CD4-positive, alpha-beta T cell treated with Interleukin-15 for 4 hours (primary cell): ENCODE results near the gene RBPJ.

Source experiments
- DNase-seq: peaks from one replicate; pipeline ENCODE4 v3.0.0-alpha.2; 2020; ENCODE audit warnings: low spot score

Gene RBPJ

GRCh38 chr4:26459756-26460530, 139.1 kb downstream of the RBPJ start:
- no peak for DNase-seq

DNA sequence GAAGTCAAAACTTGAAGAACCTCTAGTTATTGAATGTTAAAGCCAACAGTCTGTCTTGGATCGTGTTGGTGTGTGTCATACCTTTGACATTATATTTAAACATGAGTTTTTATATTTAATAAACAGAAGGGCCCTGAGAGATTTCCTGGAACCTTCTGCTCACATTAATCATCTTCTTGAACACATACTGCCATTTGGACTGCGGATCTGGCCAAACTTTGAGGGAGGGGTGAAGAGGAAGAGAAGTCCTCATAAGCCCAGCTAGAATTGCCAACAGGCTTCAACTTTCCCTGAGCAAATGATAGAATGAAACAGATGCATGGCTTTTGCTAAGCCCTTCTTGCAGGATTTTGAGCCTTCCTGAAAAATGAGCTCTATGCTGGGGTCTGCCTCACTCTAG, 142.1 kb downstream of the RBPJ start:
- DNase-seq, result no peak

- DNase-seq, result no peak
These were observed 142.6 kb downstream of the RBPJ start for GRCh38 chr4:26463386-26463785.

GRCh38 chr4:26464420-26465095, 143.7 kb downstream of the RBPJ start:
- DNase-seq, result no peak

DNA sequence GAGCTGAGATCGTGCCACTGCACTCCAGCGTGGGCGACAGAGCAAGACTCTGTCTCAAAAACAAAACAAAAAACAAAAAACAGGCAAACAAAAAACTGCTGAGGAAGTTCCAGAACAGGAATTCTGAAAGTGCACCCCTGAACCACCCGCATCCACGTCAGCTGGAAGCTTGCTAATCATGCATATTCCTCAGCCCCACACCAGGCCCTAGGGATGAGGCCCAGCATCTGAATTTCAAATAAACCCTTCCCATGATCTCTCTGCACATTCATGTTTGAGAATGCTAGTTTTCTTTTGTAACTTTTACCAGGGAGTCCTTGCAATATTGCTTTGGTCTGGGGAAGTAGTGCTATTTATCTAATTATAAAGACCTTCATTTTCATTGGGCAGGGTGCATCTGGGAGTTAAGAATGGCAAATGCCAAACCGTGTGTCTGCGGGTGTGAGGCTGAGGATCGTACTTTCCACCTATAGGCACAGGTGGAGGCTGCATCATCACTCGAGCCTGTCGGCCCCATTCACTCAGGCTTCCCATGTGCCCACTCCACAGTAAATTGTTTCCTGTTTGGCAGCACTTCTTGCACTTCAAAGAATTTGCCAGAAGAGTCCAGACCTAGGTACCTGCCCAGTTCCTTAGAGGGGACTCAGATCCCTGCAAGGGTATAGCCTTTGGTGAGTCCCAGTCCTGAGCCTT, 145.9 kb downstream of the RBPJ start:
- no peak for DNase-seq

GRCh38 chr4:26467724-26468123, 146.9 kb downstream of the RBPJ start:
- no peak for DNase-seq

- no peak for DNase-seq
These were observed 147.6 kb downstream of the RBPJ start for GRCh38 chr4:26468283-26468949.

GRCh38 chr4:26468977-26469376, 148.2 kb downstream of the RBPJ start:
- no peak for DNase-seq

DNA sequence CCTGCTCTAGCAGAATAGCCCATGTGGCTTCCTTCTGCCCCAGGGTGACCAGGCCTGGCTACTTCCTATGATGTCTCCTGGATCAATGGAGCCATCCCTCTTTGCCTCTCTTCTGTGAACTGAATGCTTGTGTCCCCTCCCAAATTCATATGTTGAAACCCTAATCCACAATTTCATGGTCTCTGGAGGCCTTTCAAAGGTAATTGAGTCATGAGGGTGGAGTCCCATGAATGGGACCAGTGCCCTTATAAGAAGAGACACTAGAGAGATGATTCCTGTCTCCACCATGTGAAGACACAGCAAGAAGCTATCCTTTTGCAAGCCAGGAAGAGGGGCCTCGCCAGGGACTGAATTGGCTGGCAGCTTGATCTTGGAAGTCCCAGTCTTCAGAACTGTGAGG, 151.1 kb downstream of the RBPJ start:
- no peak for DNase-seq

GRCh38 chr4:26473893-26474292, 153.1 kb downstream of the RBPJ start:
- no peak for DNase-seq

DNA sequence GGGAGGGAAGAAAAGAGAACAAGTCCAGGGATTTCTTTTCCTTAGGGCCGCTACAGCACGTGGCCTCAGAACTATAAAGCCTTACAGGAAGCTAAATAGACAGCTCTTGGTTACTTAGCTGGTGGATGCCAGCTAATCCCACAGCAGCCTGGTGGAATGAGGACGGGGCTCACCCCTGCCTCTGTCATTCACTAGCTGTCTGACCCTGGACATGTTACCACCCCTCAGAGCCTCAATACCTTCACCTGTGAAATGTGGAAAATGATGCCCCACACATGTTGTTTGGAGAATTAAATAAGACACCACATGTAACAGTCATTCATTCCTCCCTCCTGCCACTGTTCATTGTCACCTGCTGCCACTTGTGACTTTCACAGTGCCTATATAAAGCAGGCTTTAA, 153.7 kb downstream of the RBPJ start:
- no peak for DNase-seq

DNA sequence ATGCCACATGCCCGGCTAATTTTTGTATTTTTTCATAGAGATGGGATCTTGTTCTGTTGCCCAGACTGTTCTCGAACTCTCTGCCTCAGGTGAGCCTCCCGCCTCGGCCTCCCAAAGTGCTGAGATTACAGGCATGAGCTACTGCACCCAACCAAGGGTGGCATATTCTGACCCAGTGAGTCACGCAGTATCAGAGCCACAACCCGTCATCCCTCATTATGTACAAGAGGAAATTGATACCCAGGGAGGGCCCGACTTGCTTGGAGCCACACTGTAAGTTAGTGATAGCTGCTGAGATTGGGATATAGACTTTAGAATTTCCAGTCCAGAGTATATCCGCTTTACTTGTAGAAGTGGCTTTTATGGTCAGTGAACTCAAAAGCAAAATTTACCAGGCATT, 154.9 kb downstream of the RBPJ start:
- DNase-seq, result no peak

- no peak for DNase-seq
These were observed 155.7 kb downstream of the RBPJ start for GRCh38 chr4:26476545-26476944.

DNA sequence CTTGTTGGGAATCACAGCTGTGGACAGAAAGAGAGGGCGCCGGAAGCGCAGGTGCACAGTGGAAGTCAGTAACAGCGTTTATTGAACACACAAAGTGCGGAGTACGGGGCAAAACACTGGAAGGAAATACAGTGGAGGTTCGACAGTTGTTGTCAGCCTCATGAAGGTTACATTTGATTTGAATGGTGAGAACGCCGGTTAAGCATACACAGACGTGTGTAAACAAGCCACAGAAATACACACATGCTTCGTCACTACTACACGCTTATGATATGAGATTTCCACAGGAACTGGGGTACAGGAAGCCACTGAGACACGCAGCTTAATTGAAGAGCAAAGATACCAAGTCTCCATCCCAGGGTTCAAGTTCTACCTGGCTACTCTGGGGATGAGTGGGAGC, 157.5 kb downstream of the RBPJ start:
- DNase-seq, result no peak

GRCh38 chr4:26482508-26483462, 162.0 kb downstream of the RBPJ start:
- no peak for DNase-seq

DNA sequence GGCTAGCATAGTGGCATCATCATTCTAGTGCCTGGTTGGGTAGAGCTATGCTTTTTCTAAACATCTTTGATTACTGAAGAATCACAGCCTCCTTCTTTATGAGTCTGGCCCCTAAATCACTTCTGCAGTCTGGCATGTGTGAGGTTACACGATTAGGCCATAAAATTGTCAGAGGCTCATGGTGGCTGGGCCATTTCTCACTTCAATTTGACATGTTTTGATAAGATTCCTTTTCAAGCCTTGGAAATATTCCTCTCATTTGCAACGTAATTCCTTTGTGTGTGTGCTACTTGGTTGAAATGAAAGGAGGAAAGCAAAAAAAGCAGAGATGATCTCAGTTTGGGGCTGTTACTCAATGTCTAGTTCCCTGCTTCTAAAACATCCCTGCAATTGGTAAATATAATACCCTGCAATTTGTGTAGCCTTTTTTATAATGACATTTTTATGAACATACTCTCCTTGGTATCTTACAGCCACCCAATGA, 163.3 kb downstream of the RBPJ start:
- DNase-seq, result no peak

DNA sequence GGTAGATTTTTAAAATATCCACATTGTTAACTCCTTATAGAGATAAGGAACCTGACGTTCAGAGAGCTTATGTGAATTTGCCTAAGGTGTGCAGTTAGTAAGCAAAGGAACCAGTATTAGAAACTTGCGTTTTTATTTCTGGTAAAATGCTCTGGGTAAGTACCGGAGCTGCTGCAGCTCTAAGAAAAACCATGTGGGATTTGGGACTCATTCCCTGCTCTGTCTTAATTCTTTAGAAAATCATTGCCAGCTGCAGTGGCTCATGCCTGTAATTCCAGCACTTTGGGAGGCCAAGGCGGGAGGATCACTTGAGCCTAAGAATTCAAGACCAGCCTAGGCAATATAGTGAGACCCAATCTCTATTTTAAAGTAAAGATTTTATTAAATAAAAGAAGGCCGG, 163.7 kb downstream of the RBPJ start:
- DNase-seq, result no peak
